ENCODE measurements around the gene UQCRC1.
A peak's percentile ranks its signal among the peaks of the same experiment; 100 is the strongest.

UQCRC1 gene

GRCh38 chr3:48595526-48596121 is 13.8 kb downstream of the UQCRC1 start:
- H3K27ac ChIP-seq (ENCODE audit: extremely low read depth, low read depth, low read length) = no peak overlapping the region; the same call in 1 of the 2 replicates
- H3K4me1 ChIP-seq (ENCODE audit: control insufficient read depth, insufficient read depth, low read length) = no peaks in the 10 kb centered on the region; the same call in 1 of the 2 replicates
- TF ChIP-seq ZNF132 (tag by site-specific recombination; IDR thresholded peaks at IDR 0.05; ENCODE audit: borderline replicate concordance) (no peak), PATZ1 (tag by site-specific recombination; IDR thresholded peaks at IDR 0.05) (0 out of 2 replicates have a peak, but pooled peaks have one; percentile 20), ZNF544 (tag by site-specific recombination; IDR thresholded peaks at IDR 0.05) (no peak), GLIS1 (tag by site-specific recombination; IDR thresholded peaks at IDR 0.05) (peak; percentile 87), ZFP69B (tag by site-specific recombination; IDR thresholded peaks at IDR 0.05) (peak; percentile 77), ZNF785 (tag by site-specific recombination; IDR thresholded peaks at IDR 0.05) (no peak), KLF16 (tag by site-specific recombination; IDR thresholded peaks at IDR 0.05) (0 out of 2 replicates have a peak, but pooled peaks have one; percentile 9), EGR2 (tag by site-specific recombination; IDR thresholded peaks at IDR 0.05; ENCODE audit: low read depth) (peak; percentile 59; the same call in 1 of the 2 replicates), GLI4 (tag by site-specific recombination; IDR thresholded peaks at IDR 0.05) (no peak), KLF1 (tag by site-specific recombination; IDR thresholded peaks at IDR 0.05) (peak; percentile 31; the same call in 1 of the 2 replicates), GLIS2 (tag by site-specific recombination; IDR thresholded peaks at IDR 0.05) (0 out of 2 replicates have a peak, but pooled peaks have one; percentile 34), ZNF692 (tag by site-specific recombination; IDR thresholded peaks at IDR 0.05) (peak; percentile 91), ZIC2 (tag by site-specific recombination; IDR thresholded peaks at IDR 0.05) (peak; percentile 78), SP2 (tag by site-specific recombination; IDR thresholded peaks at IDR 0.05) (peak; percentile 33), ZFHX2 (tag by site-specific recombination; conservative IDR thresholded peaks at IDR 0.05) (peak; percentile 77), ZNF707 (tag by site-specific recombination; IDR thresholded peaks at IDR 0.05) (no peak), ZNF398 (tag by site-specific recombination; IDR thresholded peaks at IDR 0.05) (peak; percentile 25; the same call in 1 of the 2 replicates), ZBTB48 (tag by site-specific recombination; IDR thresholded peaks at IDR 0.05) (0 out of 2 replicates have a peak, but pooled peaks have one; percentile 24)
- H3K4me3 ChIP-seq (ENCODE audit: low read depth, low read length) = no peak overlapping the region
- H3K36me3 ChIP-seq (ENCODE audit: control insufficient read depth in 2 of 2, insufficient read depth in 1 of 2, low read length in 2 of 2) = peaks cover 0 to 39% of the 10 kb centered on the region in 2 experiments; a peak in 1 of 3 replicates
- ChIA-PET POLR2A (no interaction called here), CTCF (interaction anchor here (0.6 kb wide), 1 partner anchor 49 kb away, joined by 3 read pairs; no protein-coding TSS in a partner anchor)
- H3K9me3 ChIP-seq (ENCODE audit: control insufficient read depth, insufficient read depth, low read depth, low read length) = no peaks in the 10 kb centered on the region

- ChIA-PET CTCF (no interaction called here), POLR2A (no interaction called here)
- H3K4me3 ChIP-seq (ENCODE audit: low read depth, low read length) = peak within 1 kb of the TSS; percentile 32
- TF ChIP-seq ZNF830 (tag by site-specific recombination; IDR thresholded peaks at IDR 0.05; ENCODE audit: low read depth) (no peak), PBX3 (CRISPR knock-in tag; IDR thresholded peaks at IDR 0.05) (no peak), ZNF266 (tag by site-specific recombination; IDR thresholded peaks at IDR 0.05; ENCODE audit: low read depth) (no peak), ZNF768 (tag by site-specific recombination; IDR thresholded peaks at IDR 0.05) (no peak)
- H3K27ac ChIP-seq (ENCODE audit: extremely low read depth, low read depth, low read length) = no peak within 1 kb of the TSS; the same call in 1 of the 2 replicates
- H3K9me3 ChIP-seq (ENCODE audit: control insufficient read depth, insufficient read depth, low read depth, low read length) = no peaks in the 10 kb centered on the region
- no peaks in the 10 kb centered on the region; the same call in 1 of the 2 replicates for H3K4me1 ChIP-seq (ENCODE audit: control insufficient read depth, insufficient read depth, low read length)
- peaks cover 0 to 34% of the 10 kb centered on the region in 2 experiments; a peak in 1 of 3 replicates for H3K36me3 ChIP-seq (ENCODE audit: control insufficient read depth in 2 of 2, insufficient read depth in 1 of 2, low read length in 2 of 2)
Observed at GRCh38 chr3:48595075-48595525, 14.3 kb downstream of the UQCRC1 start, which contains the start of gene COL7A1. COL7A1 (minus strand) TSS chr3:48595329; CDS start chr3:48595159, 170 bp downstream.
